Fibroblast of pulmonary artery (primary cell): ENCODE results near the gene AKAP8L.
A peak's percentile ranks its signal among the peaks of the same experiment; 100 is the strongest.
"Not testable (repeated sequence)": the region's sequence is repeated elsewhere in the genome, so short reads cannot be mapped to it uniquely, and the experiment has no call there.

Experiments
- DNase-seq: peaks from one replicate; pipeline ENCODE4 v3.0.0-alpha.2; 2010; ENCODE audit warnings: low read depth
- H3K4me3 ChIP-seq: replicated peaks from 2 replicates; pipeline ENCODE4 v1.5.1; 2011; ENCODE audit warnings: low read depth, mild to moderate bottlenecking, control low read depth, low read length, moderate library complexity
- CTCF ChIP-seq: IDR thresholded peaks from 2 replicates; pipeline ENCODE4 v1.5.1; 2011; ENCODE audit warnings: mild to moderate bottlenecking, control low read depth, low read length, inconsistent platforms; ENCODE audit errors: missing control alignments

AKAP8L gene

GRCh38 chr19:15354566-15355296, 64.1 kb downstream of the AKAP8L start:
- DNase-seq = no peak
- no peak for TF ChIP-seq CTCF
- H3K4me3 ChIP-seq = no peak overlapping the region

GRCh38 chr19:15353908-15354307, 64.9 kb downstream of the AKAP8L start:
- H3K4me3 ChIP-seq = no peak overlapping the region
- no peak for DNase-seq
- no peak for TF ChIP-seq CTCF

- not testable (repeated sequence) for H3K4me3 ChIP-seq, DNase-seq
Observed at GRCh38 chr19:15352535-15352934, 66.3 kb downstream of the AKAP8L start.

GRCh38 chr19:15341328-15341727, 77.5 kb downstream of the AKAP8L start:
- not testable (repeated sequence) for DNase-seq, H3K4me3 ChIP-seq

- no peak overlapping the region for H3K4me3 ChIP-seq
- TF ChIP-seq CTCF = no peak
- DNase-seq = no peak
Observed at GRCh38 chr19:15340086-15340485, 78.7 kb downstream of the AKAP8L start.

GRCh38 chr19:15337202-15337601, 81.6 kb downstream of the AKAP8L start:
- no peak for TF ChIP-seq CTCF

GRCh38 chr19:15335992-15336391, 82.8 kb downstream of the AKAP8L start:
- H3K4me3 ChIP-seq, DNase-seq: not testable (repeated sequence)

More at GRCh38 chr19:15337202-15337601, 81.6 kb downstream of the AKAP8L start:
- no peak overlapping the region for H3K4me3 ChIP-seq
- DNase-seq = peak; percentile 69

GRCh38 chr19:15332311-15332996, 86.3 kb downstream of the AKAP8L start, which contains the start of gene BRD4:
BRD4 (minus strand) TSS chr19:15332539; CDS start chr19:15273099, 59,440 bp downstream.
- peak; percentile 50 for DNase-seq
- TF ChIP-seq CTCF = no peak
- peak within 1 kb of the TSS; percentile 93 for H3K4me3 ChIP-seq
